ENCODE data around the gene POU2AF1.
"Not testable (repeated sequence)": the region's sequence is repeated elsewhere in the genome, so short reads cannot be mapped to it uniquely, and the experiment has no call there.

The POU2AF1 gene

GRCh38 chr11:111344032-111344431 lies 35.0 kb downstream of the POU2AF1 start:
- DNase-seq (ENCODE audit: low read depth), result no peak

- DNase-seq (ENCODE audit: low read depth), result no peak
Observed at GRCh38 chr11:111342329-111342728, 36.7 kb downstream of the POU2AF1 start.

GRCh38 chr11:111339758-111340388 lies 39.2 kb downstream of the POU2AF1 start:
- no peak for DNase-seq (ENCODE audit: low read depth)

- no peak for DNase-seq (ENCODE audit: low read depth)
Observed at GRCh38 chr11:111336582-111337256, 42.4 kb downstream of the POU2AF1 start.

- no peak for DNase-seq (ENCODE audit: low read depth)
Observed at GRCh38 chr11:111336062-111336461, 43.0 kb downstream of the POU2AF1 start.

GRCh38 chr11:111335549-111335948 lies 43.5 kb downstream of the POU2AF1 start:
- DNase-seq (ENCODE audit: low read depth), result no peak

GRCh38 chr11:111334532-111335502 lies 44.3 kb downstream of the POU2AF1 start:
- no peak for DNase-seq (ENCODE audit: low read depth)

GRCh38 chr11:111331711-111332479 lies 47.2 kb downstream of the POU2AF1 start:
- DNase-seq (ENCODE audit: low read depth), result no peak

GRCh38 chr11:111330234-111330893 lies 48.7 kb downstream of the POU2AF1 start:
- DNase-seq (ENCODE audit: low read depth), result no peak

- DNase-seq (ENCODE audit: low read depth), result no peak
Observed at GRCh38 chr11:111329306-111330204, 49.5 kb downstream of the POU2AF1 start.

GRCh38 chr11:111327908-111328624 lies 51.0 kb downstream of the POU2AF1 start:
- DNase-seq (ENCODE audit: low read depth), result no peak

- no peak for DNase-seq (ENCODE audit: low read depth)
Observed at GRCh38 chr11:111326824-111327223, 52.3 kb downstream of the POU2AF1 start.

- no peak for DNase-seq (ENCODE audit: low read depth)
Observed at GRCh38 chr11:111325259-111325658, 53.8 kb downstream of the POU2AF1 start.

- DNase-seq (ENCODE audit: low read depth), result no peak
Observed at GRCh38 chr11:111324277-111324720, 54.8 kb downstream of the POU2AF1 start.

GRCh38 chr11:111322534-111322933 lies 56.5 kb downstream of the POU2AF1 start:
- no peak for DNase-seq (ENCODE audit: low read depth)

- no peak for DNase-seq (ENCODE audit: low read depth)
Observed at GRCh38 chr11:111320728-111321568, 58.1 kb downstream of the POU2AF1 start.

GRCh38 chr11:111320199-111320598 lies 58.9 kb downstream of the POU2AF1 start:
- DNase-seq (ENCODE audit: low read depth), result not testable (repeated sequence)

GRCh38 chr11:111319296-111319695 lies 59.8 kb downstream of the POU2AF1 start:
- DNase-seq (ENCODE audit: low read depth), result no peak

GRCh38 chr11:111312076-111312475 lies 67.0 kb downstream of the POU2AF1 start:
- DNase-seq (ENCODE audit: low read depth), result no peak

Measured in stimulated activated CD8-positive, alpha-beta memory T cell treated with anti-CD3 and anti-CD28 coated beads, Interleukin-7, amount 100 ng/mL, for 24 hours (primary cell).